ENCODE results near the gene ARHGAP1.
"Not testable (repeated sequence)": the region's sequence is repeated elsewhere in the genome, so short reads cannot be mapped to it uniquely, and the experiment has no call there.

ARHGAP1 gene

DNA sequence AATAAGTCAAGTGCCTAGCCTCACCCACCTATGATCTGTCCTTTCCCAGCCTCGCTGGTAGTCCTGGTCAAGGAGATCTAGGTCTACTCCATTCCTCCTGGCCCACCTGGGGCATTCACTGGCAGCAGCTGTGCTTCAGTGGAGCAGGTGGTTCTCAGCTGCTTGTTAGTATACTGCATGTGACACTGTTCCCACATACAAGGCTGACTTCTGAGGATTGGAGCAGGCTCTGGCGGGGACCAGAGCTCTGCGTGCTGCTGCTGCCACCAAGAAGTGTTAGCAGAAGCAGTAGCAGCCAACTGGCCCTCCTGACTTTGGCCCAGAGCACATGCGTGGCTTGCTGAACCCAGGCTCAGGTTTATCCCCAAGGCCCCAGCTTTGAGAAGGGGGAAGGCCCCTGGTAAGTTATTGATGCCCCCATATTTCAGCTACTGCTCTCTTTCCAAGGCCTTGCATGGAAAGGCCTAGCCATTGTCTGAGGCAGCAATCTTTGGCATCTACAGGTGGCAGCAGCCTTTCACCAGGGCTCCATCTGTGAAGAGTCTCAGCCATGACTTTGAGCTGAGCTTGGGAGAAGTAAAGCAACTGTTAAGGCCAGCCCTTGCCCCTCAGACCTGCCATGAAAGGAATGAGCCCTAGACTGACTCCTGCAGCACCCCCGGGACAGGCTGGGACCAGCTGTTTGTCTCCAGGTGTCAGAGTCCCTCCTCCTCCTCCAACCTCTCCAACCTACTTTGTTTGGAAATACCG, 26.5 kb downstream of the ARHGAP1 start:
- DNase-seq (ENCODE audit: low read depth in 2 of 2) = no peak

DNA sequence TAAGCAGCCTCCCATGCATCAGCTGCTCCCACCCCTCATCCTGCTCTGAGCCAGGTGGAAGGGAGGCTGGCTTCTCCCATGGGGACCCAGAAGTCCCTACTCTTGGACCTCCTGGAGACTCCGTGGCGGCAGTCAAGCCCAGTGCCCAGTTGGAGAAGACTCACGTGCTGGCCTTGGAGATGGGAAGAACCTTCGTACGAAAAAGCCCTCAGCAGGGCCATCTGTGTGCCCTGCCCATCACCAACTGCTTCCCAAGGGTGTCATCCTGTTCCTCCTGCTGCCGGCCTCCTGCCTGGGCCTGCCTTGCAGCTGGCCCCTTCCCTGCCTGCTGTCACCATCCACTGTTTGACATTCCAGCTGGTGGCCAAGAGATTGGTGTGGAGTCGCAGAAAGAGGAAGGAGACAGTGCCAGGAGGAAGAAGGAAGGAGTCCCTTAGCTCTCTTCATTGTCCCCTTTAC, 28.0 kb downstream of the ARHGAP1 start:
- DNase-seq (ENCODE audit: low read depth in 2 of 2) = no peak

DNA sequence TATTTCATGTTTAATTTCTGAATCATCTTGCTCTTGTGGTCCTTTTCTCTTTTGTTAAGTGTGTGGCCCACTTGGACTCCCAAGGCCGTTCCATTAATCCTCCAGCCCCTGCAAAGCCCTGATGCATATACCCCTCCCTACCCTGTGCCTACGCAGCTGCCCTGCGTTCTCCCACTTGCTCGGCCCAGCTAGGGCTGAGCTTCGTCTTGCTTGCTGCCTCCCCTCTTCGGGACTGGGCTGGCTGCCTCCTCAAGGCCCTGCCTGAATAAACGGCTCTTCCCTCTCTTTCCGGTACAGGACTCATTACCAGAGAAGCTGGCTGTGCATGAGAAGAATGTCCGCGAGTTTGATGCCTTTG, 28.5 kb downstream of the ARHGAP1 start:
- DNase-seq (ENCODE audit: low read depth in 2 of 2) = no peak

DNA sequence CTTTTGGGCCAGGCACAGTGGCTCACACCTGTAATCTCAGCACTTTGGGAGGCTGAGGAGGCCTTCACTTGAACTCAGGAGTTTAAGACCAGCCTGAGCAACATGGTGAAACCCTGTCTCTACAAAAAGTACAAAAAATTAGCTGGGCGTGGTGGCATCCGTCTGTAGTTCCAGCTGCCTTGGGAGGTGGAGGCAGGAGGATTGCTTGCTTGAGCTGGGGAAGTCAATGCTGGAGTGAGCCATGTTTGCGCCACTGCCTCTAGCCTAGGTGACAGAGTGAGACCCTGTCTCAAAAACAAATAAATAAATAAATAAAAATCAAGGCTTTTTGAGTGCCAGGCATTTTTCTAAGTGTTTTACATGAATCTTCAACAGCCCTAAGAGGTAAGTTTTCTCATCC, 29.9 kb downstream of the ARHGAP1 start:
- not testable (repeated sequence) for DNase-seq (ENCODE audit: low read depth in 2 of 2)

DNA sequence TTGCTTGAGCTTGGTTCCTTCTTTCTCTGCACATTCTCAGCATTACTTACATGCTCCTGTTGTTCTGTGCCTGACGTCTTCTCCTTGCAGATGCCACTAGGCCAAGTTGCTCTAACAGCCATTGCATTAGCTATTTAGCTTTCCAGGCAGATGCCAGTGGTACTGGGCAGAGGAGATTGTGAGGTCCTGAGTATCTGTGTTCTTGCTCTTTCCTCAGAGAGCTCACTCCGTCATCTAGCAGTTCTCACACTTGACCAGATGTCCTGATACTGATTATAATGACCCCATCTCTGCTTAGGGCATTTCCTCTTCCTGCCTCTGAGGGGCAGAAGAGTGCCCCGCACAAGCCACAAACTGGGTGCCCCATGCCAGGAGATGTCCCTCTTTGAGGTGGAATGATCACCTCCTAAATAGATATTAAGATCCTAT, 30.7 kb downstream of the ARHGAP1 start:
- no peak for DNase-seq (ENCODE audit: low read depth in 2 of 2)

DNA sequence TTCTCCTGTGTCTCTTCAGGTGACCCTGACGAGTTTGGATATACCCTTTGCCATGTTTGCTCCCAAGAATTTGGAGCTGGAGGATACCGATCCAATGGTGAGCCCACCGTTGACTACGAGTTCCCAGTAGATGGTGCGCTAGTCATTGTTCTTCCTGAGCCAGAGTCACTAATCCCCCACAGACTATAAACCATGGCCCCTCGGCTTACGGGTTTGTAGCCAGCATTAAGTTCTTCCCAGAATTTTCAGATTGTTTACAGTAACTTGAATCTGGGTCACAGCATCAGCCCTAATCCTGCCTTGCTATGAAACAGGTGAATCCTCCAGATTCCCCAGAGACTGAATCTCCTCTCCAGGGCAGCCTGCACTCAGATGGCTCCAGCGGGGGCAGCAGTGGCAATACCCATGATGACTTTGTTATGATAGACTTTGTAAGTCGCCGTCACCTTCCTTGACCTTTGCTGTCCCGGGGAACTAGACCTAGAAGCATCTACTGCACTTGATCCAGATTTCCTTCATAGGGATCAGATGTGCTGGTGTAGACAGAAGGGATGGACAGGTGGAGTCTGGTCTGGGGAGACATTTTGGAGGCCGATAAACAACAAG, 31.8 kb downstream of the ARHGAP1 start:
- no peak for DNase-seq (ENCODE audit: low read depth in 2 of 2)

DNA sequence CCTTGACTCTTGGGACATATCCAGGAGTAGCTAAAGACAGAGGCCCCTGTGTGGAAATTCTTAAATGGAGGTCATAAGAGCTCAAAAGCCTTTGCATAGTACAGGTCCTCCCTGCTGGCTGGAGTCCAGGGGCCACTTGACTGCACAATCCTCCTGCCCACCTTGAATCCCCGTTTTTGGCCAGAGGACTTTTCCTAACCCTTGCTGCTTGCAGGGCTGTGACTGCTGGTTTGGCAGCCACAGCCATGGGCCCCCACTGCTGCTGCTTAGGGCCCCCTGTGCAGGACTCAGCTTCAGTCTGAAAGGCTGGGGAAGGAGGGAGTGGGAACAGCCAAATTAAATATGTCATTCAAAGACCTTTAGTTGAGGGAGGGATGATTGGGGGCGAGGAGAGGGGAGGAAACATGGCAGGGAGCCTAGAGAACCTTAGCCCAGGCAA, 33.4 kb downstream of the ARHGAP1 start:
- no peak for DNase-seq (ENCODE audit: low read depth in 2 of 2)

DNA sequence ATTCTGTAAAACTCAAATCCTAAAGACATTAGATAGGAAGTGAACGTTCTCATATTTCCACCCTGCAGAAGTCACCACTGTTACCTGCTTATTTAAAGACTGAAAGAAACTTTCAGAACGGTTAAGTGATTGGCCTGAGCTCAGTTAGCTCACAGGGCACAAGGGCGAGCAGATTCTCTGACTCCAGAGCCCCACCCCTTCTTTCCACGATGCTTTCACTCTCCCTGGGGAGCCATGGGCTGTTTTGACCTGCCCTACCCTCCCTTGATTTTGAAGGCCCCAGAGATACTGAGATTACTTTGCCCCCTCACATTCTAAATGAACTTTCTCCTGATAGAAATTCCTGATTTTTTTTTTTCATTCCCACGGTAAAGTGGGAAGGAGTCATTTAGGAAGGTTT, 33.9 kb downstream of the ARHGAP1 start:
- DNase-seq (ENCODE audit: low read depth in 2 of 2) = no peak

DNA sequence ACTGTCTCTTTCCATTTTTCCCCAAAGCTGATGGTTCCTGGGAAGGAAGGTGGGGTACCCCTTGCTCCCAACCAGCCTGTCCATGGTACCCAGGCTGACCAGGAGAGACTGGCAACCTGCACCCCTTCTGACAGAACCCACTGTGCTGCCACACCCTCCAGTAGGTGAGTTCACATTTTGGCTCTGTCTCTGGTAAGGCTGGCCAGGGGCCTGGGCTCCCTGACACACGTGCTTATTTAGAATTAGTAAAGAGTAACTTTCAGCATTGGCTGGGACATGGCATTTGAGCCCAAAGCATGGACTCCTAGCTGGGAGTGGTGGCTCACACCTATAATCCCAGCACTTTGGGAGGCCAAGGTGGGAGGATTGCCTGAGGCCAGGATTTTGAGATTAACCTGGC, 35.1 kb downstream of the ARHGAP1 start:
- DNase-seq (ENCODE audit: low read depth in 2 of 2) = no peak

DNA sequence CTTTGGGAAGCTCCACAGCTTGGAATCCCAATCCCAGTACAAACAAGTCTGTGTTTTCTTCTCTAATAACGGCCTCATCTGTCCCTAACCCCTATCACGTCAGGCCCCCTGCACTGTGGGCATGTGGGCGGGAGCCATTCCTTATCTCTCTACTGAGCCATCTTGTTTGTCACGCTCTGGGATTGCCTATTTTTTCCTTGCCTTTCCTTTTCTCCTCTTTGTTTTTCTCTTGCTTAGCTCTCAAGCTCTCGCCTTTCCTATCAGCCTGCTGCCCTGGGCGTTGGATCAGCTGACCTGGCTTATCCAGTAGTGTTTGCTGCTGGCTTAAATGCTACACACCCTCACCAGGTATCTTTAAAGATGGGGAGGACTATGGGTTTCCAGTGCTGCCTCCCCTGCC, 35.8 kb downstream of the ARHGAP1 start:
- no peak for DNase-seq (ENCODE audit: low read depth in 2 of 2)

DNA sequence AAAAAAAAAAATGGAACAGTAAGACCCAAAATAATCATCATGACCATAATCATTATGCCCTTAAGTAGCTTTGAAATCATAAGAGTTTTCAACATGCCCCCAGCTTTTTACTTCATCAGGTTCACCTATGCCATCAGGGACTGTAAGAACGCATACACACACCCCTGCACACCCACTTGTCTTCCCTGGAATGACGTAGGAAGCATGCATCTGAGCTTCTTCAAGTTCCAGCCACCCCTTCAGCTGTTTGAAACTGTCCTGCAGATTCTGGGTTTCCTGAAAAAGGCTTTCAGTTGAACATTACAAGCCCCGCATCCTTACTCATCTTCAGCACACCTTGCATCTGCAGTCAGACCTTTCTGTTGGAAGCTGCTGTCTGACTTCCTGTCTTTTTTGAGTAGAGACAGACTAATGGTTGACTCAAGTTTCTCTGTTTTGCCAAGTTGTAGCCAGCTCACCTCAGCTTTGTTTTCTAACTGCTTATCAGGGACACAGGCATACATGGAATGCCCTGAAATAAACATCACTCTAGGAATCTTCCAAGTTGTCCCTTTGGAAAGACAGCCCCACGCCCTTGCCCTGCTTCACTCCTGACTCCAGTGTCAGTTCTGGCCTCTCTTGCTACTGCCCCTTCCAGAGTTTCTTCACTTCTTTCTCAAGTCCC, 37.0 kb downstream of the ARHGAP1 start:
- no peak for DNase-seq (ENCODE audit: low read depth in 2 of 2)

DNA sequence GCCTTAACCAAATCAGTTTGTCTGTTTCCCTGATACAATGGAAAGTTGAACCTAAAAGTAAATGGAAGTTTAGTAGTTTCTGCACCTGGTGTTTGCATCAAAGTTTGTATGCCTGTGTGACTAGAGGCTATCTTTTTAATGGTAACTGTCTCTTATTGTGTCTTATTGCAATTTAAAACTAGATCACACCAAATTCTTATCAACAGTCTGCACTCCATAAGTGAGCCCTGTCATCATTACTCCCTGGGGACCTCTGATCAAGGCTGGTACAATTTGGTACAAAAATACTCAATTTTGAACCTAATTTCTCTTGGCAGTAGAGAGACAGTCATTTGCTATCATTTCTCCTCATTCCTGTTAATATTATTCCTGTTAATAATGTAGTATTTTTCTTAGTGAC, 38.1 kb downstream of the ARHGAP1 start:
- no peak for DNase-seq (ENCODE audit: low read depth in 2 of 2)

DNA sequence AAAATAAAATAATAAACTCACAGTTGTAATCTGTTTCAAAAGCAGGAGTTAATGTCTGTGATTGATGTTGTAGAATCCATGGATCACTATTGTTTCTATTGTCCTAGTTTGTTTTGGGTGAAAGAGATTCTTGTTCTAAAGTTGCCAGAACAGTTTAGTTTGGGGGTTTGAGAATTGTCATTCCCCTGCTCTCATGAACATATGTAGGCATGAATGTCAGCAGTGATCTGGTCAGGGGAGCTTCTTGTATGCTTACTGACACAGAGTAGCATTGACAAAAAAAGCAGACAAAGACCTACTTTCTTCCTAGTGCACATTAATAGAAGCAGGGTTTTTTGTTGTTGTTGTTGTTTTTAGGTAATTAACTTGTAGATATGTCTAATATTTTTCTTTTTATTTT, 38.6 kb downstream of the ARHGAP1 start:
- no peak for DNase-seq (ENCODE audit: low read depth in 2 of 2)

DNA sequence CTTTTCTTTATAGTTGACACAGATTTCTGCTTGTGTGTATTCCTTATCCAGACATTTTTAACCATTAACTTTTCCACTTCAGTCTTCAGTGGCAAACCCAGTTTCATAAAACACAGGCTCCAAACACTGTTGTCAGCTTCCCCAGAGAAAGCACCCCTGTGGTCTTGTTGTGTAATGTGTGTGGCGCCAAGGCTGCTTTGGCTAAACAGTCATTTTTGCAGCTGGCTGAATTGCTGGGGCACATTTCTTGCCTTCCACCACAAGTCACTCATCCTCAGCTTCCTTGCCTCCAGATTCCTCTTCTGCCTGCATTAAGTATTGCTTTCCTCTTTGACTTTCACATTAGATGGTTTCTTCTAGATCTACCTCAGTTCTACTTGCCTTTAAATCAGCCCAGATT, 40.5 kb downstream of the ARHGAP1 start:
- no peak for DNase-seq (ENCODE audit: low read depth in 2 of 2)

DNA sequence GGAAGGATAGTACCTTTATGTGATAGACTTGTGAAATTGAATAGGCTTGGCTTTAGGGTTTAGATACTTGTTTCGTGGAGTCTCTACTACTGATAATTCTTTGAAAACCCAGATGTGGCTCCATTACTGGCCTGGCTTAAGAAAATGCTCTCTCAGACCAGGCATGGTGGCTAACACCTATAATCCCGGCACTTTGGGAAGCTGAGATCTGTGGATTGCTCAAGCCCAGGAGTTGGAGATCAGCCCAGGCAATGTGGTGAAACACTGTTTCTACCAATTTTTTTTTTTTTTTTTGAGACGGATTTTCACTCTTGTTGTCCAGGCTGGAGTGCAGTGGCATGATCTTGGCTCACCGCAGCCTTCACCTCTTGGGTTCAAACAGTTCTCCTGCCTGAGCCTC, 42.2 kb downstream of the ARHGAP1 start:
- DNase-seq (ENCODE audit: low read depth in 2 of 2) = no peak

DNA sequence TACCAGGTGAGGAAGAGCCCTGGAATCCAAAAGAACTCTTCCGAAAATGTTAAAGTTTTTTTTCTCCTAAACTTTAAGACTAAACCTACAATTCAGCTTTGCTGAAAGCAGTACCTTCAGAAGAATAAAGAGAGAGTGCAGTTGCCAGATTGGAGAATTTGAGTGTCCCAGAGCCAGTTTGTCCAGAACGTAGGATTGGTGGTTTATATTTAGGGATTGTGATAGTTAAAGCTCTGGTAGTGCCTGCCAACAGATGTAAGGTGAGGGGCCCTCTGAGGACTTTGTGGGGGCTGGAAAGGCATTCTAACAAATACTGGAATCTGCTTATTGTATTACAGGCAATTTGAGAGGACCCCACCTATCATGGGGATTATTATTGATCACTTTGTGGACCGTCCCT, 43.2 kb downstream of the ARHGAP1 start:
- DNase-seq (ENCODE audit: low read depth in 2 of 2) = no peak

DNA sequence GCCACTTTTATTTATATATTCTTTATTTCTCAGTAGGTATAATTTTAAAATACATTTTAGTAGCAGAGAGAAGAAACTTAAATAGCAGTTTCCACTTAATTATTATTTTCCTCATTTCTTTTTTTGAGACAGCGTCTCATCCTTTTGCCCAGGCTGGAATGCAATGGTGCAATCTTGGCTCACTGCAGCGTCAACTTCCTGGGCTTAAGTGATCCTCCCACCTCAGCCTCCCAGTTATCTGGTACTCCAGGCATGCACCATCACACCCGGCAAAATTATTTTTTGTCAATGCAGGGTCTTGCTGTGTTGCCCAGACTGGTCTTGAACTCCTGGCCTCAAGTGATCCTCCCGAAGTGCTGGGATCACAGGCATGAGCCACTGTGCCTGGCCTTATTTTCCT, 44.8 kb downstream of the ARHGAP1 start:
- DNase-seq (ENCODE audit: low read depth in 2 of 2) = no peak

DNA sequence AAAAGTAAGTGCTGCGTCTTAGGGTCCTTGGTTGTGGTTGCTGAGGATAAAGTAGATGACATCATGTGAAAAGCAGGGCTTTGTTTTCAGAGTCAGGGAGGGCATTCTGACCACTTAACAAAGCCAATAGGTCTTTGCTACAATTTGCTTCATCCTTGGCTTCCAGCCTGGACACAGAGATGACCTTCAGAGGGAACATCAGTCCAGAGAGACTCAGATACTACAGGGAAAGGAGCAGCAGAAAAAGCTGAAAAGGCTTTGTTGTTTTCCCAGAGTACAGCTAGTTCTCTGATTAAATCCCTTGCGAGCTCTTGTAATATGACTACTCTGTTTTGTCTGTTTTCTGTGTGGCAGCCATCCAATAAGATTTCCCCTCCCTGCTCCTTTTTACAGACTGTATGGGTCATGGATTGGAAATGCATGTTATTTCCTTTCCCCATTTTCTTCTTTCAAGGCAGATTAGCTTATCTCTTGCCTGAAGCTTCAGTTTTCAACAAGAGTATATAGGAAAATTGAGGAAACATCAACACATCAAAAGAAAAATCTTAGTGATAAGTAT, 51.2 kb downstream of the ARHGAP1 start:
- DNase-seq (ENCODE audit: low read depth in 2 of 2) = no peak

DNA sequence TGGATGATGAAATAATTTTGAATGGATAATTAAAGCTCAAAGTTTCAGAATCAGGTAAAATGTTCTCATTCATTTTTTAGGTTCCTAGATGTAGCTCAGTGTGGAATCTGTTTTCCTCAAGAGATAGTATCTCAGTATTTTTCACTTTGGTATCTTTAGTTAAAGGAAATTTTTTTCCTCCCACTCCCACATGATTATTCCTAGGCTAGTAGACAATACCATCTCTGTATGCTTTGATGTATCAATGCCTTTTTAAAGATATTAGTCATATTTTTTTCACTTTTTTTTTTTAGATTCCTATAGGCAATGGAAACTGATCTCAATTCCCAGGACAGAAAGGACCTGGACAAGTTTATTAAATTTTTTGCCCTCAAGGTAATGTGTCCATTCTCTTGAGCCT, 56.4 kb downstream of the ARHGAP1 start:
- DNase-seq (ENCODE audit: low read depth in 2 of 2) = no peak

DNA sequence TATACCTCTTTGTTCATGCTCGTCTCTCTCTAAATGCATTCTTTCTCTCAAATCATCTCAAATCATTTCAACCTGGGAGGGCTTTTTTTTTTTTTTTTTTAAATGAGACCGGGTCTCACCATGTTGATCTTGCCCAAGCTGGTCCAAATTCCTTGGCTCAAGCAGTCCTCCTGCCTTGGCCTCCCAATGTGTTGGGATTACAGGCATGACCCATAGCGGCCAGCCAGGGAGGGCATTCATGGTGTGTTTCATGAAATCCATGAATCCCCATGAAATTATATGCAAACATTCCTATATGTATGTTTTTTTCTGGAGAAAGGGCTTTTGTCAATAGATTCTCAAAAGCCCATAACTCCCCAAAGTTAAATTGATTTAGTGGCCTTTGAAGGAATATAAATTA, 56.9 kb downstream of the ARHGAP1 start:
- DNase-seq (ENCODE audit: low read depth in 2 of 2) = no peak

DNA sequence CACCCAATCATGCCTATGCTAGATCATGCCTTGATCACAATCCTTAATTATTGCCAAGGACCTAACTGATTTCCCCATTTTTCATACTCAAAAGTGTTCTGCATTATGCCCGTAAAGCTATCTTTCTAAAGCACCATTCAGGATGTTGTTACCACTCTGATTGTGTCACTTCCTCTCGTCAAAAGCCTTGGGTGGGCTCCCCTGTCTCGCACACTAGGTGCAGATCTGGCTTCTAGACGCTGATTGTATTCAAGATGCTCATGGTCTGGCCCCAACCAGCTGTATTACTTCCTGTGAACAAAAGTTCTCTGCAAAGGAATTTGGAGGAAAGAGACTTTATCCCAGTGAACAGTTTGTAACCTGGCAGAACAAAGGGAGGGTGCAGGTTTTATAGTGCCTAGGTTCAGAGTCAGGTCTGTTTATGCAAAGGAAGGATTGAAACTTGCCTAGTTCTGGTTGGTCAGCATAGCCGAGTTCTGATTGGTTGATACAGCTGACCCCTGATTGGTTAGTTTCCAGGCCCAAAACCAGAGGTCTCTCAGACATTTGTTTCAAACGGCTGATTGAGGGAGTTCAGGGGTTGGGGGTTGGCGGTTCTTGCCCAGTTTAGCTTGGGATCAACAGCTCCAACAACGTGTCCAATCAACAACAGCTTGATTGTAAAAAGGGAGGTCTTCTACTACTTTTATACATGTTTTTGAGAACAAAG, 57.6 kb downstream of the ARHGAP1 start:
- no peak for DNase-seq (ENCODE audit: low read depth in 2 of 2)

DNA sequence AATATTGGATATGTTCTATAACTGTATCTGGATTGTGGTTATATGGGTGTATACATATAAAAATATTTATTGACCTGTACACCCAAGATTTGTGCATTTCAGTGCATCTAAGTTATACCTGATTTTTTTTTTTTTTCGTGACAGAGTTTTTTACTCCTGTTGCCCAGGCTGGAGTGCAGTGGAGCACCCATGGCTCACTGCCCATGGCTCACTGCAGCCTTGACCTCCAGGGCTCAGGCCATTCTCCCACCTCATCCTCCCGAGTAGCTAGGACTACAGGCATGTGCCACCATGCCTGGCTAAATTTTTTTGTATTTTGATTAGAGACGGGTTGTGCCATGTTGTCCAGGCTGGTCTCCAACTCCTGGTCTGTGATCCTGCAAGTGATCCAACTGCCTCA, 58.8 kb downstream of the ARHGAP1 start:
- no peak for DNase-seq (ENCODE audit: low read depth in 2 of 2)
